Caco-2 (cell line): Measurements from ENCODE around the gene ZBTB1. TPM values are rescaled to one million over a fixed set of nuclear protein-coding genes. Genes with fewer than 3 reads are reported as not detected.

ENCODE experiments used
- BruUV-seq: library from RNA; stranded (reverse); fragments of 400-500 nt; replicated peaks from 2 replicates; lab custom pipeline; 2021; lab: Mats Ljungman, UMichigan
- CTCF ChIA-PET: fragments of 300-600 bp; sonication (Branson Sonifier 250); formaldehyde crosslinking; loops from one replicate; lab custom pipeline; 2022; ENCODE audit warnings: antibody characterized with exemption; lab: Charles Lee
- POLR2A ChIA-PET: fragments of 300-600 bp; sonication (Branson Sonifier 250); formaldehyde crosslinking; loops from one replicate; lab custom pipeline; 2022; ENCODE audit warnings: antibody characterized with exemption; lab: Charles Lee
- DNase-seq, 2 experiments: peaks; one replicate each; pipeline versions ENCODE4 v3.0.0 to v3.0.0-alpha.2; 2020 to 2022
- H3K27me3 ChIP-seq: replicated peaks from 2 replicates; pipeline ENCODE4 v1.6.0; 2011; ENCODE audit warnings: low read length; ENCODE audit not compliant: control insufficient read depth, insufficient read depth
- H3K36me3 ChIP-seq: 2 replicates; pipeline ENCODE4 v1.5.1; 2011; ENCODE audit warnings: low read length; ENCODE audit not compliant: control insufficient read depth, insufficient read depth
- H3K4me1 ChIP-seq: fragments of 250-450 bp; sonication (Bioruptor Pico); 2 replicates; pipeline ENCODE4 v1.5.1; 2020; ENCODE audit warnings: mild to moderate bottlenecking
- H3K4me3 ChIP-seq: 2 replicates; pipeline ENCODE4 v1.5.1; 2011; ENCODE audit warnings: low read depth, mild to moderate bottlenecking, control low read depth, low read length
- H3K9me3 ChIP-seq: fragments of 250-450 bp; sonication (Bioruptor Pico); 2 replicates; pipeline ENCODE4 v1.5.1; 2020; ENCODE audit warnings: mild to moderate bottlenecking, moderate library complexity
- H3K27ac Mint-ChIP-seq: one replicate; pipeline ENCODE4 v1.8.0; 2022; ENCODE audit warnings: mixed read lengths; ENCODE audit not compliant: unreplicated experiment
- H3K27me3 Mint-ChIP-seq: one replicate; pipeline ENCODE4 v1.8.0; 2022; ENCODE audit warnings: mixed read lengths; ENCODE audit not compliant: insufficient read depth, unreplicated experiment
- H3K36me3 Mint-ChIP-seq: one replicate; pipeline ENCODE4 v1.8.0; 2022; ENCODE audit warnings: mild to moderate bottlenecking, mixed read lengths; ENCODE audit not compliant: insufficient read depth, unreplicated experiment
- H3K4me1 Mint-ChIP-seq: one replicate; pipeline ENCODE4 v1.8.0; 2022; ENCODE audit warnings: low read depth, mixed read lengths; ENCODE audit not compliant: unreplicated experiment
- H3K4me3 Mint-ChIP-seq: one replicate; pipeline ENCODE4 v1.8.0; 2022; ENCODE audit warnings: mild to moderate bottlenecking, moderate library complexity, mixed read lengths; ENCODE audit not compliant: unreplicated experiment
- H3K9me3 Mint-ChIP-seq: one replicate; pipeline ENCODE4 v1.8.0; 2022; ENCODE audit warnings: mixed read lengths; ENCODE audit not compliant: unreplicated experiment
- intact Hi-C: fragments of 100-400 bp; cut with micrococcal nuclease; formaldehyde crosslinking; loops from one replicate; pipeline ENCODE4 v1.10.0; 2022; ENCODE audit not compliant: unreplicated experiment
- total RNA-seq: library from RNA; stranded (reverse); gene quantifications from 2 replicates; pipeline ENCODE4 v1.2.3, GENCODE V29; 2022
- TF ChIP-seq, protein P1 (sequence below), 2 experiments: fragments of 200-600 bp in 1 of 2; IDR thresholded peaks; 1 replicate in 1 of 2; 2 replicates in 1 of 2; pipeline versions ENCODE4 v1.5.1 to v1.8.0; 2011 to 2022; ENCODE audit warnings: antibody characterized with exemption in 1 of 2, control low read depth in 1 of 2, inconsistent platforms in 1 of 2, low read depth in 1 of 2, low read length in 1 of 2, mild to moderate bottlenecking in 1 of 2, moderate library complexity in 1 of 2; ENCODE audit not compliant: insufficient read depth in 1 of 2, severe bottlenecking in 1 of 2, unreplicated experiment in 1 of 2

The ZBTB1 gene
- total RNA-seq, 1 experiment from 2014 or later: 34.3 TPM

DNA sequence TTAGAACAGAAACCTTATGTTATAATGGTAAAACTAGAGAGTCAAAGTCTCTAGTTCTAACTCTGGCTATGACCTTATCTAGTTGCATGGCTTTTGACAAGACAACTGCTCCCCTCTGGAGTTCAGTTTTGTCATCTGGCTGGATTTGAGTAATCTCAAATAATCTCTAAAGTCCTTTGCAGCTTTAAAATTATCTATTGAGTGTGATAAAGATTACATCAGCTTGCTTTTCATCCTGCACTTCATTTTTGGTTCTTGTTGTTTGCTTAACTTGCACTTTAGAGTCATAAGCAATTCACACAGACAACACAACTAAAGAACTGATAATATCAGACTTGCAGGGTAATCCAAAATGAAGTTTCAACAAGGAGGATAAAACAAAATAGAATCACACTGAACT lies 37.0 kb upstream of the ZBTB1 start:
- H3K4me3 Mint-ChIP-seq: peak overlapping the region; percentile 27
- intact Hi-C loops: loop anchor here (5.0 kb wide), 1 partner anchor 130 kb away; no protein-coding TSS in a partner anchor
- H3K27me3 Mint-ChIP-seq: no peaks in the 10 kb centered on the region
- Histone ChIP-seq H3K4me1 (peaks cover 30% of the 10 kb centered on the region), H3K9me3 (no peaks in the 10 kb centered on the region), H3K27me3 (no peaks in the 10 kb centered on the region), H3K4me3 (no peak overlapping the region), H3K36me3 (no peaks in the 10 kb centered on the region)
- CTCF ChIA-PET: interaction anchor here (0.6 to 1.5 kb wide), 2 partner anchors 11 to 16 kb away, joined by 3 to 4 read pairs; no protein-coding TSS in a partner anchor
- DNase-seq: no peak
- peaks cover 10% of the 10 kb centered on the region for H3K4me1 Mint-ChIP-seq
- TF ChIP-seq, protein P1, sequence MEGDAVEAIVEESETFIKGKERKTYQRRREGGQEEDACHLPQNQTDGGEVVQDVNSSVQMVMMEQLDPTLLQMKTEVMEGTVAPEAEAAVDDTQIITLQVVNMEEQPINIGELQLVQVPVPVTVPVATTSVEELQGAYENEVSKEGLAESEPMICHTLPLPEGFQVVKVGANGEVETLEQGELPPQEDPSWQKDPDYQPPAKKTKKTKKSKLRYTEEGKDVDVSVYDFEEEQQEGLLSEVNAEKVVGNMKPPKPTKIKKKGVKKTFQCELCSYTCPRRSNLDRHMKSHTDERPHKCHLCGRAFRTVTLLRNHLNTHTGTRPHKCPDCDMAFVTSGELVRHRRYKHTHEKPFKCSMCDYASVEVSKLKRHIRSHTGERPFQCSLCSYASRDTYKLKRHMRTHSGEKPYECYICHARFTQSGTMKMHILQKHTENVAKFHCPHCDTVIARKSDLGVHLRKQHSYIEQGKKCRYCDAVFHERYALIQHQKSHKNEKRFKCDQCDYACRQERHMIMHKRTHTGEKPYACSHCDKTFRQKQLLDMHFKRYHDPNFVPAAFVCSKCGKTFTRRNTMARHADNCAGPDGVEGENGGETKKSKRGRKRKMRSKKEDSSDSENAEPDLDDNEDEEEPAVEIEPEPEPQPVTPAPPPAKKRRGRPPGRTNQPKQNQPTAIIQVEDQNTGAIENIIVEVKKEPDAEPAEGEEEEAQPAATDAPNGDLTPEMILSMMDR (IDR thresholded peaks at IDR 0.05; ENCODE audit: insufficient read depth in 1 of 2, low read depth in 1 of 2, low read length in 1 of 2, severe bottlenecking in 1 of 2, unreplicated experiment in 1 of 2): no peak
- no TSS peak for BruUV-seq
- no peak overlapping the region for H3K27ac Mint-ChIP-seq
- H3K9me3 Mint-ChIP-seq: no peaks in the 10 kb centered on the region
- H3K36me3 Mint-ChIP-seq: peaks cover 25% of the 10 kb centered on the region
- POLR2A ChIA-PET: no interaction called here

DNA sequence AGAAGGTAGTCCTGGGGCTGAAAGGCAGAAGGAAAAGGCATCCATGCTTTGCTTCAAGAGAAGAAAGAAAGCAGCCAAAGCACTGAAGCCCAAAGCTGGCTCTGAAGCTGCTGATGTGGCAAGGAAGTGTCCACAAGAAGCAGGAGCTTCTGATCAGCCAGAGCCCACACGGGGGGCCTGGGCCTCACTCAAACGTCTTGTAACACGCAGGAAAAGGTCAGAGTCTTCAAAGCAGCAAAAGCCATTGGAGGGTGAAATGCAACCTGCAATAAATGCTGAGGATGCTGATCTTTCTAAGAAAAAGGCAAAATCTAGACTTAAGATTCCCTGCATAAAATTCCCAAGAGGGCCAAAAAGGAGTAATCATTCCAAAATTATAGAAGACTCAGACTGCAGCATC lies 36.1 kb upstream of the ZBTB1 start:
- Histone ChIP-seq H3K27me3 (no peaks in the 10 kb centered on the region), H3K4me1 (peaks cover 30% of the 10 kb centered on the region), H3K4me3 (no peak overlapping the region), H3K9me3 (no peaks in the 10 kb centered on the region), H3K36me3 (no peaks in the 10 kb centered on the region)
- Mint-ChIP-seq H3K4me3 (no peak overlapping the region), H3K27ac (no peak overlapping the region), H3K36me3 (peaks cover 25% of the 10 kb centered on the region), H3K4me1 (peaks cover 10% of the 10 kb centered on the region), H3K9me3 (no peaks in the 10 kb centered on the region), H3K27me3 (no peaks in the 10 kb centered on the region)
- no TSS peak for BruUV-seq
- intact Hi-C loops: loop anchor here (5.0 kb wide), 1 partner anchor 131 kb away; no protein-coding TSS in a partner anchor
- CTCF ChIA-PET: interaction anchor here (0.6 kb wide), 1 partner anchor 52 kb away, joined by 3 read pairs; no protein-coding TSS in a partner anchor
- POLR2A ChIA-PET: no interaction called here
- TF ChIP-seq, protein P1 (IDR thresholded peaks at IDR 0.05; ENCODE audit: insufficient read depth in 1 of 2, low read depth in 1 of 2, low read length in 1 of 2, severe bottlenecking in 1 of 2, unreplicated experiment in 1 of 2): no peak
- no peak for DNase-seq

DNA sequence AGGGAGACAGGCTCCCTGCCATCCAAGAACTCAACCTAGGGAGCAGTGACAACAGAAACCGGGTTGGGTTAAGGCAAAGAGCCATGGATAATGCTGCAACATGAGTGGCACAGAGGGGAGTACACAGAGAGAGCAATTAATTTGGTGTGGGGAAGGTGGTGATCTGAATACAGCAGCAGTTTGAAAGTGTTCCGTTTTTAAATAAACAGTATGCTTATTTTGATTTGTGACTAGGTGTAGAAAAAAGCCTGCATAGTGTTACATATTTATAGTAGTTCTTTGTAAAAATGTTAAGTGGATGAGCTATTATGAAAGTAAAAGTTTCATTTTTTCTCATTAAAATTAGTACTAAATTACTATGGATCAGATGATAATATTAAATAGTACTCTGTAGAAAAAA lies 30.5 kb upstream of the ZBTB1 start:
- Histone ChIP-seq H3K4me1 (peaks cover 9% of the 10 kb centered on the region; the same call in 1 of the 2 replicates), H3K27me3 (no peaks in the 10 kb centered on the region), H3K4me3 (no peak overlapping the region), H3K36me3 (no peaks in the 10 kb centered on the region), H3K9me3 (no peaks in the 10 kb centered on the region)
- TF ChIP-seq, protein P1 (IDR thresholded peaks at IDR 0.05; ENCODE audit: insufficient read depth in 1 of 2, low read depth in 1 of 2, low read length in 1 of 2, severe bottlenecking in 1 of 2, unreplicated experiment in 1 of 2): no peak
- peak overlapping the region; percentile 28 for H3K27ac Mint-ChIP-seq
- ChIA-PET POLR2A (no interaction called here), CTCF (no interaction called here)
- BruUV-seq: no TSS peak
- no peaks in the 10 kb centered on the region for H3K36me3 Mint-ChIP-seq
- no peak for DNase-seq
- no peak overlapping the region for H3K4me3 Mint-ChIP-seq
- H3K27me3 Mint-ChIP-seq: no peaks in the 10 kb centered on the region
- intact Hi-C loops: no loop called here
- peaks cover 14% of the 10 kb centered on the region for H3K4me1 Mint-ChIP-seq
- H3K9me3 Mint-ChIP-seq: no peaks in the 10 kb centered on the region
